ENCODE measurements around the gene TSHZ3. TPM values are rescaled to one million over a fixed set of nuclear protein-coding genes. Genes with fewer than 3 reads are reported as not detected.

The TSHZ3 gene, protein sequence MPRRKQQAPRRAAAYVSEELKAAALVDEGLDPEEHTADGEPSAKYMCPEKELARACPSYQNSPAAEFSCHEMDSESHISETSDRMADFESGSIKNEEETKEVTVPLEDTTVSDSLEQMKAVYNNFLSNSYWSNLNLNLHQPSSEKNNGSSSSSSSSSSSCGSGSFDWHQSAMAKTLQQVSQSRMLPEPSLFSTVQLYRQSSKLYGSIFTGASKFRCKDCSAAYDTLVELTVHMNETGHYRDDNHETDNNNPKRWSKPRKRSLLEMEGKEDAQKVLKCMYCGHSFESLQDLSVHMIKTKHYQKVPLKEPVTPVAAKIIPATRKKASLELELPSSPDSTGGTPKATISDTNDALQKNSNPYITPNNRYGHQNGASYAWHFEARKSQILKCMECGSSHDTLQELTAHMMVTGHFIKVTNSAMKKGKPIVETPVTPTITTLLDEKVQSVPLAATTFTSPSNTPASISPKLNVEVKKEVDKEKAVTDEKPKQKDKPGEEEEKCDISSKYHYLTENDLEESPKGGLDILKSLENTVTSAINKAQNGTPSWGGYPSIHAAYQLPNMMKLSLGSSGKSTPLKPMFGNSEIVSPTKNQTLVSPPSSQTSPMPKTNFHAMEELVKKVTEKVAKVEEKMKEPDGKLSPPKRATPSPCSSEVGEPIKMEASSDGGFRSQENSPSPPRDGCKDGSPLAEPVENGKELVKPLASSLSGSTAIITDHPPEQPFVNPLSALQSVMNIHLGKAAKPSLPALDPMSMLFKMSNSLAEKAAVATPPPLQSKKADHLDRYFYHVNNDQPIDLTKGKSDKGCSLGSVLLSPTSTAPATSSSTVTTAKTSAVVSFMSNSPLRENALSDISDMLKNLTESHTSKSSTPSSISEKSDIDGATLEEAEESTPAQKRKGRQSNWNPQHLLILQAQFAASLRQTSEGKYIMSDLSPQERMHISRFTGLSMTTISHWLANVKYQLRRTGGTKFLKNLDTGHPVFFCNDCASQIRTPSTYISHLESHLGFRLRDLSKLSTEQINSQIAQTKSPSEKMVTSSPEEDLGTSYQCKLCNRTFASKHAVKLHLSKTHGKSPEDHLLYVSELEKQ
- total RNA-seq (1 to 10 TPM; 1.1 to 2.4 (median 2.3) TPM), polyA plus RNA-seq (1 to 10 TPM in 1 of 3 donors, under 1 TPM in 2; 0.53 to 6.7 (median 0.65) TPM)
- long read RNA-seq, donor 1, partial matches to known transcripts = 0 of 3 reads
- long read RNA-seq, donor 1, other reads (novel, unspliced or antisense) = 3 of 3 reads
- long read RNA-seq, donor 2, partial matches to known transcripts = 0 of 2 reads
- long read RNA-seq, donor 2, other reads (novel, unspliced or antisense) = 2 of 2 reads

DNA sequence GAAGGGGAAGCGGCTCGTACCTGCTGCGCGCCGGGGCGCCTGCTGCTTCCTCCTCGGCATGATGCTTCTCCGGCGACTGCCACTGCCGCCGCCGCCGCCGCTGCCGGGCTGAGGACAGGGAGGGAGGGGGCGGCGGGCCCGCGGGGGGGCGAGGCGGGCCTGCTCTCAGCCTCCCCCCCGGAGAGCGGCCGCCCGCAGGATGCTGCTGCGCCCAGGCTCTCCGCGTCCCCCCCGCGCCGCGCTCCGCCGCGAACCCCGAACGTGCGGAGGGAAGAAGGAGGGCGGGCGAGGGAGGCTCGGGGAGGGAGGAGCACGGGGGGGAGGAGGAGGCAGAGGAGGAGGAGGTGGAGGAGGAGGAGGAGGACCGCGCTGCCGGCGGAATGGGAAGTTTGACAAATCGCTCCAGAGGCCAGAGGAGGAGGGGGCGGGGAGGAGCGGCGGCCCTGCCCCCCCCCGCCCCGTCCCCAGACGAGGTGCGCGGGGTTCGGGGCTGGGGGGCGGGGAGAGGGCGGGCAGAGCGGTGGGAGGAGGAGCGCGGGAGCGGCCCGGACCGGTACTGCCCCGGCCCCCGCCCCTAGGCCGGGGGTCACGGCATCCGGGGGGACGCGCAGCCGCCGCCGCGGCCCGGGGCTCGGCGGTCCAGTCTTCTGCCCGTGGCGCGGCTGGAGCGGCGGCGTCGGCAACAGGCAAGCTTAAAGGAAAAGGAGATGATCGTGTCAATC is at the start of gene TSHZ3:
Gene TSHZ3 (minus strand): TSS at position 277 of the 722 bp plus-strand sequence. CDS start 217 bp downstream, at position 60.
- intact Hi-C loops (cut with DNase I) = loop anchor here in 1 of 2 donors (5.0 kb wide), 1 partner anchor 132 kb away; no protein-coding TSS in a partner anchor
- Histone ChIP-seq H3K4me3 (peak within 1 kb of the TSS; percentile 80), H3K27me3 (ENCODE audit: insufficient read depth in 3 of 3, low read length in 2 of 3) (peaks cover 0 to 63% (median 32%) of the 10 kb centered on the region in 3 donors), H3K4me1 (peaks cover 9% of the 10 kb centered on the region), H3K9me3 (no peaks in the 10 kb centered on the region), H3K36me3 (ENCODE audit: insufficient read depth in 1 of 2, low read depth in 1 of 2) (no peaks in the 10 kb centered on the region), H3K27ac (peak within 1 kb of the TSS; percentile 74)
- WGBS, 3 donors = 0 to 1% (median 0%) methylated on average over 5 to 83 of the region's 86 CpGs
- DNase-seq = peak; percentile 81 to 85
- TF ChIP-seq, protein P1, sequence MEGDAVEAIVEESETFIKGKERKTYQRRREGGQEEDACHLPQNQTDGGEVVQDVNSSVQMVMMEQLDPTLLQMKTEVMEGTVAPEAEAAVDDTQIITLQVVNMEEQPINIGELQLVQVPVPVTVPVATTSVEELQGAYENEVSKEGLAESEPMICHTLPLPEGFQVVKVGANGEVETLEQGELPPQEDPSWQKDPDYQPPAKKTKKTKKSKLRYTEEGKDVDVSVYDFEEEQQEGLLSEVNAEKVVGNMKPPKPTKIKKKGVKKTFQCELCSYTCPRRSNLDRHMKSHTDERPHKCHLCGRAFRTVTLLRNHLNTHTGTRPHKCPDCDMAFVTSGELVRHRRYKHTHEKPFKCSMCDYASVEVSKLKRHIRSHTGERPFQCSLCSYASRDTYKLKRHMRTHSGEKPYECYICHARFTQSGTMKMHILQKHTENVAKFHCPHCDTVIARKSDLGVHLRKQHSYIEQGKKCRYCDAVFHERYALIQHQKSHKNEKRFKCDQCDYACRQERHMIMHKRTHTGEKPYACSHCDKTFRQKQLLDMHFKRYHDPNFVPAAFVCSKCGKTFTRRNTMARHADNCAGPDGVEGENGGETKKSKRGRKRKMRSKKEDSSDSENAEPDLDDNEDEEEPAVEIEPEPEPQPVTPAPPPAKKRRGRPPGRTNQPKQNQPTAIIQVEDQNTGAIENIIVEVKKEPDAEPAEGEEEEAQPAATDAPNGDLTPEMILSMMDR (IDR thresholded peaks at IDR 0.05) = no peak
- ATAC-seq = peak; percentile 51 to 68 (median 62)

DNA sequence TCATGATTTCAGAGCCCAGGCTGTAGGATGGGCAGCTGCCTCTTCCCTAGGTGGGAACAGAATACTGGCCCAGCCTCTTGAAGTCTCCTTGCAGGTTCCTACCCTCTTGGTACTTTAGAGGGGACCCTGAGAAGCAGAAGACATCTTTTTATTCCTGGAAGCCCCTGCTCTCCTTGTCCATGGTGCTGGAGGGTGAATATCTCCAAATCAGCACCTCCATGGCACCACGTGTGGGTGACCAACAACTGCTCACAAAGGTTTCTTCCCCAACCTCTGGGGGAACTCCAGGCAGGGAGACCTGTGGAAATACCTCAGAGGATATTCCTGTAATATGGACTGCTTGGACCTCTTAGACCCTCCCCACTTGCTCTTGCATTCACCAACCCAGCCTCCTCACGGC is 48.1 kb upstream of the TSHZ3 start:
- 73 to 83% (median 77%) methylated on average over 2 of the region's 2 CpGs for WGBS, 3 donors
- H3K9me3 ChIP-seq = no peaks in the 10 kb centered on the region
- ATAC-seq (no peak), DNase-seq (no peak)
- H3K27ac ChIP-seq = no peak overlapping the region
- intact Hi-C loops (cut with DNase I) = no loop called here
- H3K4me3 ChIP-seq = no peak overlapping the region
- H3K36me3 ChIP-seq (ENCODE audit: insufficient read depth in 1 of 2, low read depth in 1 of 2) = no peaks in the 10 kb centered on the region
- TF ChIP-seq, protein P1 (IDR thresholded peaks at IDR 0.05) = no peak
- no peaks in the 10 kb centered on the region for H3K27me3 ChIP-seq (ENCODE audit: insufficient read depth in 3 of 3, low read length in 2 of 3)
- no peaks in the 10 kb centered on the region for H3K4me1 ChIP-seq

DNA sequence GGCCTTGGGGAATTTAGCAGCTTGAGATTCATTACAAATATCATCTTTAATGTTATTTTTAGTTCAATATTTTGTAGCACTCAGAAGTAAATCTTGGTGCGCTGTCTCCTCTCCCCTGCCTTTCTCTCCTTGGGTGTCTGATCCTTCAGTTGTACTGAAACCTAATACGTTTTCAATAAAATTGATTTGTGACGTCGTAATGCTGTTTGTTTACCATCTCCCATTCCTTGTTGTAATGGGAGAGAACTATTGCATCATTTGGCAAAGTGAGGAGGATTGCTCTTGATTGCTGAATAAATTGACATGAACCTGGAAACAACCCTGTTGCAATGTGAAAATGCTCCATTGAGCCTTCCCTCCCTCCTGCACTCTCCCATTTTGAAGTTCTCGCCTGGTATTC is 43.2 kb upstream of the TSHZ3 start:
- Histone ChIP-seq H3K9me3 (no peaks in the 10 kb centered on the region), H3K4me3 (no peak overlapping the region), H3K27ac (no peak overlapping the region), H3K4me1 (no peaks in the 10 kb centered on the region), H3K27me3 (ENCODE audit: insufficient read depth in 3 of 3, low read length in 2 of 3) (no peaks in the 10 kb centered on the region), H3K36me3 (ENCODE audit: insufficient read depth in 1 of 2, low read depth in 1 of 2) (no peaks in the 10 kb centered on the region)
- no peak for ATAC-seq
- intact Hi-C loops (cut with DNase I) = no loop called here
- no peak for DNase-seq
- TF ChIP-seq, protein P1 (IDR thresholded peaks at IDR 0.05) = no peak
- WGBS, 3 donors = 57 to 66% (median 64%) methylated on average over 5 of the region's 5 CpGs

DNA sequence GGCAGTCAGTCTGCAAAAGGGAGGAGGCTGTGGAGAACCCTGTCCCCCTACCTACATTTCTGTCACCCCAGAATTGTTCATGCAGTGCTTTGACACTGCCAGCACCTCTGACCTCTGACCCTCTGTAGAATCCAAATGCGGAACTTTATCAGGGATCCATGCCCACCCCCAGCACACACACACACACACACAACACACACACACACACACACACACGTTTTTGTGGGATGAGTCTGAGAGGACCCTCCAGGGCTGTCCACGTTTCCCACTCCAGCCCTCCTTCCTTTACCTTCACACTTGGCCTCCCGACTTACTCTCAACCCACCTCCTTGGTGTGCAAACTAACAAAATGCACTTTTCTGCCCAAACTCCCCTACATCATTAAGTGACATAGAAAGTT is 42.3 kb upstream of the TSHZ3 start:
- no peaks in the 10 kb centered on the region for H3K4me1 ChIP-seq
- TF ChIP-seq, protein P1 (IDR thresholded peaks at IDR 0.05) = no peak
- intact Hi-C loops (cut with DNase I) = no loop called here
- no peaks in the 10 kb centered on the region for H3K36me3 ChIP-seq (ENCODE audit: insufficient read depth in 1 of 2, low read depth in 1 of 2)
- DNase-seq = no peak
- no peak overlapping the region for H3K27ac ChIP-seq
- H3K4me3 ChIP-seq = no peak overlapping the region
- H3K9me3 ChIP-seq = no peaks in the 10 kb centered on the region
- H3K27me3 ChIP-seq (ENCODE audit: insufficient read depth in 3 of 3, low read length in 2 of 3) = no peaks in the 10 kb centered on the region
- WGBS, 3 donors = 79 to 96% (median 83%) methylated on average over 4 of the region's 4 CpGs
- ATAC-seq = no peak

All from psoas muscle (tissue), 8 donors.